HCT116 (cell line): ENCODE results near the gene SLAMF1. TPM values are rescaled to one million over a fixed set of nuclear protein-coding genes. Genes with fewer than 3 reads are reported as not detected.

Source experiments
- ATAC-seq: fragments of 200-7000 bp; cut with Tn5 transposase; 2 replicates; pipeline ENCODE4 v1.9.1; 2020; ENCODE audit warnings: mild to moderate bottlenecking, moderate library complexity
- BruUV-seq: library from RNA; stranded (reverse); fragments of 400-500 nt; replicated peaks from 2 replicates; lab custom pipeline; 2021; lab: Mats Ljungman, UMichigan
- CTCF ChIA-PET: fragments of 300-600 bp; sonication (Branson Sonifier 250); formaldehyde crosslinking; loops from one replicate; lab custom pipeline; 2021; ENCODE audit warnings: antibody characterized with exemption; lab: Charles Lee
- POLR2A ChIA-PET: fragments of 300-600, 350-600 bp; sonication (Branson Sonifier 250); formaldehyde crosslinking; loops from one replicate; lab custom pipeline; 2021; ENCODE audit warnings: antibody characterized with exemption; lab: Charles Lee
- RAD21 ChIA-PET, 2 experiments: fragments of 300-600 bp; sonication (Branson Sonifier 250); formaldehyde crosslinking; loops; one replicate each; lab custom pipeline; 2023; ENCODE audit warnings: low total read pairs in 2 of 2; ENCODE audit not compliant: uncharacterized antibody in 2 of 2, unreplicated experiment in 2 of 2, low non-redundant PET in 1 of 2; lab: Charles Lee
- DNase-seq: peaks from one replicate; pipeline ENCODE4 v3.0.0-alpha.2; 2010; ENCODE audit warnings: low read depth, low spot score
- H2AFZ ChIP-seq: fragments of 200-600 bp; shearing (Covaris generic), sonication (generic); 2 replicates; pipeline ENCODE4 v1.6.1; 2017; ENCODE audit warnings: low read depth, mixed run types, mixed read lengths, antibody characterized with exemption, low read length; ENCODE audit not compliant: poor library complexity, severe bottlenecking
- H3K27ac ChIP-seq: 2 replicates; pipeline ENCODE4 v1.5.1; 2012; ENCODE audit warnings: low read depth, low read length
- H3K27me3 ChIP-seq: fragments of 200-600 bp; sonication (generic); 2 replicates; pipeline ENCODE4 v1.6.1; 2016; ENCODE audit warnings: mixed run types, low read length, mixed read lengths; ENCODE audit not compliant: insufficient read depth
- H3K36me3 ChIP-seq, 2 experiments: fragments of 200-500 bp in 1 of 2; fragments of 200-600 bp in 1 of 2; sonication (Bioruptor generic) in 1 of 2; sonication (generic) in 1 of 2; 2 replicates each; pipeline versions ENCODE4 v1.5.1 to v1.6.1; 2014 to 2016; ENCODE audit warnings: low read length in 2 of 2, inconsistent platforms in 1 of 2, mixed read lengths in 1 of 2, mixed run types in 1 of 2; ENCODE audit not compliant: insufficient read depth in 2 of 2, control insufficient read depth in 1 of 2
- H3K4me1 ChIP-seq, 2 experiments: fragments of 200-600 bp in 1 of 2; sonication (generic) in 1 of 2; 2 replicates each; pipeline versions ENCODE4 v1.5.1 to v1.6.1; 2012 to 2017; ENCODE audit warnings: low read length in 2 of 2, inconsistent platforms in 1 of 2, mild to moderate bottlenecking in 1 of 2, mixed read lengths in 1 of 2, mixed run types in 1 of 2, moderate library complexity in 1 of 2; ENCODE audit not compliant: insufficient read depth in 2 of 2, control insufficient read depth in 1 of 2
- H3K4me2 ChIP-seq: fragments of 200-600 bp; sonication (generic); 2 replicates; pipeline ENCODE4 v1.6.1; 2017; ENCODE audit warnings: mixed run types, low read length, mixed read lengths
- H3K4me3 ChIP-seq, 2 experiments: fragments of 200-600 bp in 1 of 2; sonication (generic) in 1 of 2; replicated peaks in 1 of 2; 2 replicates each; pipeline ENCODE4 v1.5.1; 2011 to 2016; ENCODE audit warnings: low read length in 2 of 2, control low read depth in 1 of 2, low read depth in 1 of 2, mild to moderate bottlenecking in 1 of 2, mixed read lengths in 1 of 2, mixed run types in 1 of 2
- H3K79me2 ChIP-seq: fragments of 200-600 bp; sonication (generic); 2 replicates; pipeline ENCODE4 v1.6.1; 2017; ENCODE audit warnings: mild to moderate bottlenecking, mixed run types, low read length, moderate library complexity, mixed read lengths; ENCODE audit not compliant: insufficient read depth
- H3K9ac ChIP-seq: fragments of 200-600 bp; sonication (generic); 2 replicates; pipeline ENCODE4 v1.6.1; 2016; ENCODE audit warnings: low read length, mixed read lengths
- H3K9me2 ChIP-seq: fragments of 200-600 bp; sonication (generic), shearing (Covaris generic); 2 replicates; pipeline ENCODE4 v1.6.1; 2017; ENCODE audit warnings: mixed run types, mild to moderate bottlenecking, moderate library complexity; ENCODE audit not compliant: insufficient read depth
- H3K9me3 ChIP-seq, 2 experiments: fragments of 200-500 bp in 1 of 2; fragments of 200-600 bp in 1 of 2; sonication (Bioruptor generic) in 1 of 2; sonication (generic) in 1 of 2; 2 replicates each; pipeline ENCODE4 v1.6.1; 2014 to 2017; ENCODE audit warnings: low read length in 2 of 2, mixed read lengths in 2 of 2, inconsistent platforms in 1 of 2, low read depth in 1 of 2, mild to moderate bottlenecking in 1 of 2, mixed run types in 1 of 2, moderate library complexity in 1 of 2; ENCODE audit not compliant: control insufficient read depth in 1 of 2, insufficient read depth in 1 of 2
- H4K20me1 ChIP-seq: fragments of 200-600 bp; sonication (generic), shearing (Covaris generic); 2 replicates; pipeline ENCODE4 v1.6.1; 2017; ENCODE audit warnings: mixed run types, mild to moderate bottlenecking, moderate library complexity; ENCODE audit not compliant: insufficient read depth
- EZH2 ChIP-seq: fragments of 200-600 bp; sonication (generic); IDR thresholded peaks from 2 replicates; pipeline ENCODE4 v1.6.1; 2017; ENCODE audit warnings: antibody characterized with exemption, mixed run types
- EZH2phosphoT487 ChIP-seq: fragments of 200-600 bp; IDR thresholded peaks from 2 replicates; pipeline ENCODE4 v1.6.1; 2018; ENCODE audit warnings: antibody characterized with exemption, borderline replicate concordance
- FOSL1 ChIP-seq: IDR thresholded peaks from 2 replicates; pipeline ENCODE4 v1.6.1; 2012; ENCODE audit warnings: low read depth
- RAD21 ChIP-seq: IDR thresholded peaks from 2 replicates; pipeline ENCODE4 v1.6.1; 2012; ENCODE audit warnings: low read depth, mild to moderate bottlenecking
- SP1 ChIP-seq: IDR thresholded peaks from 2 replicates; pipeline ENCODE4 v1.6.1; 2012; ENCODE audit warnings: low read depth
- SRF ChIP-seq: IDR thresholded peaks from 2 replicates; pipeline ENCODE4 v1.6.1; 2012; ENCODE audit warnings: low read depth
- intact Hi-C: fragments of 100-400 bp; cut with micrococcal nuclease; formaldehyde crosslinking; loops from 2 replicates; pipeline ENCODE4 v1.10.0; 2022
- total RNA-seq: library from RNA; stranded (reverse); gene quantifications from one replicate; pipeline ENCODE4 v1.2.1, GENCODE V29; 2021; ENCODE audit not compliant: unreplicated experiment
- TF ChIP-seq, protein P1 (sequence below): IDR thresholded peaks from 2 replicates; pipeline ENCODE4 v1.6.1; 2011; ENCODE audit warnings: mild to moderate bottlenecking, low read length, moderate library complexity; ENCODE audit not compliant: insufficient replicate concordance; ENCODE audit errors: extremely low read depth
- TF ChIP-seq, protein P2 (sequence below), 3 experiments: fragments of 200-600 bp in 1 of 3; sonication (generic) in 1 of 3; IDR thresholded peaks in 2 of 3; conservative IDR thresholded peaks in 1 of 3; 2 replicates each; pipeline ENCODE4 v1.5.1; 2012 to 2017; ENCODE audit warnings: low read depth in 2 of 3, low read length in 2 of 3, antibody characterized with exemption in 1 of 3, borderline replicate concordance in 1 of 3, control low read depth in 1 of 3, mild to moderate bottlenecking in 1 of 3, mixed read lengths in 1 of 3, mixed run types in 1 of 3, moderate library complexity in 1 of 3; ENCODE audit not compliant: insufficient read depth in 1 of 3

Gene SLAMF1
- total RNA-seq, 1 experiment from 2014 or later = 0.30 TPM

DNA sequence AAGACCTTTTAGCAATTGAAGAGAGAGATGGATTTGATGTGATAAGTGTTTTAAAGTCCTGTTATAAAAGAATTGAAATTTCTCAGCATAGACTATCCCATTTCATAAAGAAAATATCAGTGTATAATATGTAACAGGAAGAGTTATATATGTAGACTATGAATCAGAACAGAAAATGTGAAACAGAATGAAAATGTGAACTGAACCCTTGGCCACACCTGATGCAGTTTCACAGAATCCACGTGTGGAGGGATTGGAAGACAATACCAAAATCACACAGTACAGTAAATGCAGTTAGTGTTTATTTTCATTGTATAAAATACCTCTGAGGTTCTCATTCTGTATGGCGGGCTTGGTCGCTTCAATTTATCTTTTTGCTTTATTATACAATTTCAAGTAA lies 9.9 kb upstream of the SLAMF1 start (continued):
- TF ChIP-seq, protein P1, sequence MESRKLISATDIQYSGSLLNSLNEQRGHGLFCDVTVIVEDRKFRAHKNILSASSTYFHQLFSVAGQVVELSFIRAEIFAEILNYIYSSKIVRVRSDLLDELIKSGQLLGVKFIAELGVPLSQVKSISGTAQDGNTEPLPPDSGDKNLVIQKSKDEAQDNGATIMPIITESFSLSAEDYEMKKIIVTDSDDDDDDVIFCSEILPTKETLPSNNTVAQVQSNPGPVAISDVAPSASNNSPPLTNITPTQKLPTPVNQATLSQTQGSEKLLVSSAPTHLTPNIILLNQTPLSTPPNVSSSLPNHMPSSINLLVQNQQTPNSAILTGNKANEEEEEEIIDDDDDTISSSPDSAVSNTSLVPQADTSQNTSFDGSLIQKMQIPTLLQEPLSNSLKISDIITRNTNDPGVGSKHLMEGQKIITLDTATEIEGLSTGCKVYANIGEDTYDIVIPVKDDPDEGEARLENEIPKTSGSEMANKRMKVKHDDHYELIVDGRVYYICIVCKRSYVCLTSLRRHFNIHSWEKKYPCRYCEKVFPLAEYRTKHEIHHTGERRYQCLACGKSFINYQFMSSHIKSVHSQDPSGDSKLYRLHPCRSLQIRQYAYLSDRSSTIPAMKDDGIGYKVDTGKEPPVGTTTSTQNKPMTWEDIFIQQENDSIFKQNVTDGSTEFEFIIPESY = no peak

DNA sequence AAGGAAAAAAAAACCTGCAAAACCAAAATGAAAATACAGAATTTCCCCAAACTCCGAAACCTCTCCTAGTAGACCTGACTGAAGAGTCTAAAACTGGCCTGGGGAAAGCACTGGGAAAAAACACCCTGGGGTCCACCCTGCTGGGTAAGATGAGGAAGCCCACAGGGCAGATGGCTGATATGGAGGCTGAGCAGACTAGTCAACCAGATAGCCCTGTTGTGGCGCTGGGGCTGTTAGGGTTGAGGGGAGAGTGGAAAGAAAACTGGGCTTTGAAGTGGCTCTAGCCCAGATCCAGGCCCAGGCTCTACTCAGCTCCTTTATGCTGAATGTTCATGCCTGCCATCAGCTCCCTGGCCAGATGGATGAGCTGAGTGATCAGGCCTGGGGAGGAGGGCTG lies 6.8 kb upstream of the SLAMF1 start:
- TF ChIP-seq SP1 (no peak), EZH2phosphoT487 (no peak), FOSL1 (no peak), SRF (no peak), EZH2 (no peak), RAD21 (no peak)
- TF ChIP-seq, protein P2, sequence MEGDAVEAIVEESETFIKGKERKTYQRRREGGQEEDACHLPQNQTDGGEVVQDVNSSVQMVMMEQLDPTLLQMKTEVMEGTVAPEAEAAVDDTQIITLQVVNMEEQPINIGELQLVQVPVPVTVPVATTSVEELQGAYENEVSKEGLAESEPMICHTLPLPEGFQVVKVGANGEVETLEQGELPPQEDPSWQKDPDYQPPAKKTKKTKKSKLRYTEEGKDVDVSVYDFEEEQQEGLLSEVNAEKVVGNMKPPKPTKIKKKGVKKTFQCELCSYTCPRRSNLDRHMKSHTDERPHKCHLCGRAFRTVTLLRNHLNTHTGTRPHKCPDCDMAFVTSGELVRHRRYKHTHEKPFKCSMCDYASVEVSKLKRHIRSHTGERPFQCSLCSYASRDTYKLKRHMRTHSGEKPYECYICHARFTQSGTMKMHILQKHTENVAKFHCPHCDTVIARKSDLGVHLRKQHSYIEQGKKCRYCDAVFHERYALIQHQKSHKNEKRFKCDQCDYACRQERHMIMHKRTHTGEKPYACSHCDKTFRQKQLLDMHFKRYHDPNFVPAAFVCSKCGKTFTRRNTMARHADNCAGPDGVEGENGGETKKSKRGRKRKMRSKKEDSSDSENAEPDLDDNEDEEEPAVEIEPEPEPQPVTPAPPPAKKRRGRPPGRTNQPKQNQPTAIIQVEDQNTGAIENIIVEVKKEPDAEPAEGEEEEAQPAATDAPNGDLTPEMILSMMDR (IDR thresholded peaks at IDR 0.05 in 2 of 3, conservative IDR thresholded peaks at IDR 0.05 in 1 of 3; ENCODE audit: borderline replicate concordance in 1 of 3, insufficient read depth in 1 of 3, low read depth in 2 of 3, low read length in 2 of 3) = no peak
- no peaks in the 10 kb centered on the region for H3K9me3 ChIP-seq
- BruUV-seq = no TSS peak
- H3K36me3 ChIP-seq = no peaks in the 10 kb centered on the region
- no peaks in the 10 kb centered on the region for H3K27me3 ChIP-seq
- H3K79me2 ChIP-seq = no peaks in the 10 kb centered on the region
- no peaks in the 10 kb centered on the region for H3K9me2 ChIP-seq
- intact Hi-C loops = no loop called here
- no peak overlapping the region for H3K9ac ChIP-seq
- no peak for ATAC-seq
- CTCF ChIA-PET = no interaction called here
- H3K27ac ChIP-seq = no peak overlapping the region
- no peaks in the 10 kb centered on the region for H3K4me1 ChIP-seq
- no peak for DNase-seq
- RAD21 ChIA-PET = no interaction called here
- no peaks in the 10 kb centered on the region for H4K20me1 ChIP-seq
- no peak overlapping the region for H3K4me3 ChIP-seq
- no peak overlapping the region for H3K4me2 ChIP-seq
- no peak overlapping the region for H2AFZ ChIP-seq
- POLR2A ChIA-PET = no interaction called here
